Measurements from ENCODE around the gene MGP.

DNA sequence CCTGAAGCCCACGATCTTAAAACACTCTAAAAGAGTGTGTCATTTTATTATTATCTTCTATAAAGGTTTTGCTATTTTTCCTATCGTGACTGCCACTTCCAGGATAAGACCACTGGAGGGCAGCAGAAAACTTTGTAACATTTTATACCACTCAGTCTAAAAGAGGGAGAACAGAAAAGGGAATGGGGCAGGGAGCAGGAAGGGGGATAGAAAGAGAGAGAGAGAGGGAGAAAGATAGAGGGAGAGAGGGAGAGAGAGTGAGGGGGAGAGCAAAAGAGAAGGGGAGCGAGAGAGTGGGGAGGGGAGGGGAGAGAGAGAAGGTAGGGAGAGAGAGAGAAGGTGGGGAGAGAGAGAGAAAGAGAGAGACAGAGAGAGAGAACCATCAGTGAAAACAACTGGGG lies 40.3 kb downstream of the MGP start:
- TF ChIP-seq, protein P1, sequence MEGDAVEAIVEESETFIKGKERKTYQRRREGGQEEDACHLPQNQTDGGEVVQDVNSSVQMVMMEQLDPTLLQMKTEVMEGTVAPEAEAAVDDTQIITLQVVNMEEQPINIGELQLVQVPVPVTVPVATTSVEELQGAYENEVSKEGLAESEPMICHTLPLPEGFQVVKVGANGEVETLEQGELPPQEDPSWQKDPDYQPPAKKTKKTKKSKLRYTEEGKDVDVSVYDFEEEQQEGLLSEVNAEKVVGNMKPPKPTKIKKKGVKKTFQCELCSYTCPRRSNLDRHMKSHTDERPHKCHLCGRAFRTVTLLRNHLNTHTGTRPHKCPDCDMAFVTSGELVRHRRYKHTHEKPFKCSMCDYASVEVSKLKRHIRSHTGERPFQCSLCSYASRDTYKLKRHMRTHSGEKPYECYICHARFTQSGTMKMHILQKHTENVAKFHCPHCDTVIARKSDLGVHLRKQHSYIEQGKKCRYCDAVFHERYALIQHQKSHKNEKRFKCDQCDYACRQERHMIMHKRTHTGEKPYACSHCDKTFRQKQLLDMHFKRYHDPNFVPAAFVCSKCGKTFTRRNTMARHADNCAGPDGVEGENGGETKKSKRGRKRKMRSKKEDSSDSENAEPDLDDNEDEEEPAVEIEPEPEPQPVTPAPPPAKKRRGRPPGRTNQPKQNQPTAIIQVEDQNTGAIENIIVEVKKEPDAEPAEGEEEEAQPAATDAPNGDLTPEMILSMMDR (IDR thresholded peaks at IDR 0.05; ENCODE audit: low read length), result peak; percentile 91
- no peak for TF ChIP-seq EZH2 (IDR thresholded peaks at IDR 0.05; ENCODE audit: borderline replicate concordance, low read length)
